Uterus (tissue), 4 donors: ENCODE results near the gene TTC38. TPM values are rescaled to one million over a fixed set of nuclear protein-coding genes. Genes with fewer than 3 reads are reported as not detected.

Experiments
- DNase-seq, 2 donors: peaks; one replicate each; pipeline ENCODE4 v3.0.0-alpha.2; 2019 to 2020
- H3K27ac ChIP-seq, 2 donors: fragments of 200-600 bp; sonication (generic); 1 replicate in 1 of 2; 2 replicates in 1 of 2; pipeline ENCODE4 v1.5.1; 2016 to 2018
- H3K27me3 ChIP-seq, 2 donors: fragments of 200-600 bp; sonication (generic); one replicate each; pipeline ENCODE4 v1.5.1; 2018 to 2019; ENCODE audit warnings: control low read depth in 1 of 2
- H3K36me3 ChIP-seq, 2 donors: fragments of 200-600 bp; sonication (generic); one replicate each; pipeline ENCODE4 v1.5.1; 2019; ENCODE audit warnings: control low read depth in 1 of 2
- H3K4me1 ChIP-seq, 2 donors: fragments of 200-600 bp; sonication (generic); one replicate each; pipeline ENCODE4 v1.5.1; 2018 to 2019; ENCODE audit warnings: control low read depth in 1 of 2
- H3K4me3 ChIP-seq, 2 donors: fragments of 200-600 bp; sonication (generic); 1 replicate in 1 of 2; 2 replicates in 1 of 2; pipeline ENCODE4 v1.5.1; 2018 to 2019; ENCODE audit warnings: mild to moderate bottlenecking in 1 of 2
- H3K9me3 ChIP-seq, 2 donors: fragments of 200-600 bp; sonication (generic); one replicate each; pipeline ENCODE4 v1.5.1; 2019; ENCODE audit warnings: control low read depth in 1 of 2
- POLR2A ChIP-seq, 2 donors: fragments of 450-650 bp; IDR thresholded peaks; one replicate each; pipeline ENCODE4 v1.6.1; 2016; ENCODE audit warnings: antibody characterized with exemption in 2 of 2, mild to moderate bottlenecking in 1 of 2, moderate library complexity in 1 of 2
- intact Hi-C: fragments of 100-400 bp; cut with DNase I; formaldehyde crosslinking; loops from one replicate; pipeline ENCODE4 v1.15.1; 2023; ENCODE audit warnings: low total_unique reads
- total RNA-seq, 4 donors: library from RNA; depleted of rRNA in 3 of 4; stranded (reverse); fragments of >200 nt in 3 of 4; gene quantifications; one replicate each; pipeline versions ENCODE4 v1.1.0 to v1.2.4, GENCODE V29; 2014 to 2023
- TF ChIP-seq, protein P1 (sequence below), 4 experiments: fragments of 200-600 bp in 2 of 4; fragments of 450-650 bp in 2 of 4; sonication (generic) in 2 of 4; IDR thresholded peaks; one replicate each; pipeline ENCODE4 v1.5.1; 2016 to 2019; ENCODE audit warnings: antibody characterized with exemption in 4 of 4, mild to moderate bottlenecking in 2 of 4, moderate library complexity in 1 of 4
- donor health status: DM: yes; HTN: yes; CAD: no.

Gene TTC38
- total RNA-seq, 4 donors from 2014 or later: 7.7 to 50.0 (median 45.0) TPM

DNA sequence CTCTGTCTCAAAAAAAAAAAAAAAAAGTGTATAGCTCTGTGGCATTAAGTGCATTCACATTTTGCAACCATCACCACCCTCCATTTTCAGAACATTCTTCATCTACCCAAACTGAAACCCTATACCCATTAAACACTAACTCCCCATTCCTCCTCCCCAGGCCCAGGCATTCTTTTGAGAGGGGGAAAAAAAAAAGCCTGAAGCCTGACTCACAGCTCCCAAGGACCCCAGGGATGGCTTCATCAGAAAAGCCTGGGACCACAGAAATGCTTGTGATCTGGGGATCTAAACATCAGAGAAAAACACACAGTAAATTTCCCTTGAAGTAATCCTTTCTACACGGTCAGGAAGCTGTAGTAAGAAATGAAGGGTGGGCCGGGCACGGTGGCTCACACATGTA lies 18.2 kb downstream of the TTC38 start:
- TF ChIP-seq, protein P1, sequence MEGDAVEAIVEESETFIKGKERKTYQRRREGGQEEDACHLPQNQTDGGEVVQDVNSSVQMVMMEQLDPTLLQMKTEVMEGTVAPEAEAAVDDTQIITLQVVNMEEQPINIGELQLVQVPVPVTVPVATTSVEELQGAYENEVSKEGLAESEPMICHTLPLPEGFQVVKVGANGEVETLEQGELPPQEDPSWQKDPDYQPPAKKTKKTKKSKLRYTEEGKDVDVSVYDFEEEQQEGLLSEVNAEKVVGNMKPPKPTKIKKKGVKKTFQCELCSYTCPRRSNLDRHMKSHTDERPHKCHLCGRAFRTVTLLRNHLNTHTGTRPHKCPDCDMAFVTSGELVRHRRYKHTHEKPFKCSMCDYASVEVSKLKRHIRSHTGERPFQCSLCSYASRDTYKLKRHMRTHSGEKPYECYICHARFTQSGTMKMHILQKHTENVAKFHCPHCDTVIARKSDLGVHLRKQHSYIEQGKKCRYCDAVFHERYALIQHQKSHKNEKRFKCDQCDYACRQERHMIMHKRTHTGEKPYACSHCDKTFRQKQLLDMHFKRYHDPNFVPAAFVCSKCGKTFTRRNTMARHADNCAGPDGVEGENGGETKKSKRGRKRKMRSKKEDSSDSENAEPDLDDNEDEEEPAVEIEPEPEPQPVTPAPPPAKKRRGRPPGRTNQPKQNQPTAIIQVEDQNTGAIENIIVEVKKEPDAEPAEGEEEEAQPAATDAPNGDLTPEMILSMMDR (IDR thresholded peaks at IDR 0.05): no peak
- TF ChIP-seq POLR2A (IDR thresholded peaks at IDR 0.05): no peak
- no peak for DNase-seq
- H3K36me3 ChIP-seq: no peaks in the 10 kb centered on the region
- no peaks in the 10 kb centered on the region for H3K4me1 ChIP-seq
- no peaks in the 10 kb centered on the region for H3K9me3 ChIP-seq
- no peak overlapping the region for H3K4me3 ChIP-seq
- H3K27me3 ChIP-seq: no peaks in the 10 kb centered on the region
- H3K27ac ChIP-seq: no peak overlapping the region
- intact Hi-C loops: no loop called here

DNA sequence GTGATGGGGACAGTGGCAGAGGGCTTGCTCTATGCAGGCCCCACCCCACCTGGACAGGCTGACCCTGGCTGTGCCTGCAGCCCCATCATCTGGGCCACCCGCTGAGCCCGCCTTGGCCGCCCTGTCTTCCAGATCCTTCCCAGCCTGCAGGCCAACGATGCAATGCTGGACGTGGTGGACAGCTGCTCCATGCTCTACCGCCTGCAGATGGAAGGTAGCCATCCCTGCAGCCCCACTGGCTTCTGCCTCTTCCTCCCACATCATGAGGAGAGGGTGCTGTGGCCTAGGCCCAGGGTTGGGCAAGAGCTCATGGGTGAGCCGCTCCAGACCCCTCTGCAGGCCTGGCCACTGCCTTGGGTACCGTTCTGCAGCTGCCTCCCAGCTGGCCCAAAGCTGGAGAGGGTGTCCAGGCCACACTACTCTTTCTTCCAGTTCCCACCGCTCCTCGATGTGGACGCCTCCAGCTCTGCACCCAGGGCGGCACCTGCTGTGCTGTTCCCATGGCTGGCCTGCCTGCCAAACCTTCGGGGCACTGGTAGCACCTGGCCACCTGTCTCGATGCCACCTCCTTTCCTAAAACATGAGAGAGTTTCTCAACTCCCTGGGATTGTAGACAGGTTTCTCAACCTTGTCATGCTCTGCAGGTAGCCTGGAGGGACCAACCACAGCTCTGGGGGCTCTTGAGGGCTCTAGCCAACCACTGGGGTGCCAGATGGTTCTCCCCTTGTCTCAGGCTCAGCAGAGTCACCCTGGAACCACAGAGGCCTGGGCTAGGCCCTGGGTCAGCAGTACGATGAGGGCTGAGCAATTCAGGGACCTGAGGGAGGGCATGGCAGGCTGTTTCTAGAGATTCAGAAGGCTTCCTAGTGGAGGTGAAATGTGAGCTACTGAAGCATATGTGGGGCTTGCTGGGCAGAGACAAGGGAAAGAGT lies 19.4 kb downstream of the TTC38 start:
- H3K36me3 ChIP-seq: no peaks in the 10 kb centered on the region
- H3K27me3 ChIP-seq: no peaks in the 10 kb centered on the region
- no peak overlapping the region for H3K4me3 ChIP-seq
- TF ChIP-seq POLR2A (IDR thresholded peaks at IDR 0.05): no peak
- TF ChIP-seq, protein P1 (IDR thresholded peaks at IDR 0.05): no peak
- no peak for DNase-seq
- no peaks in the 10 kb centered on the region for H3K9me3 ChIP-seq
- no peaks in the 10 kb centered on the region for H3K4me1 ChIP-seq
- intact Hi-C loops: no loop called here
- H3K27ac ChIP-seq: no peak overlapping the region

DNA sequence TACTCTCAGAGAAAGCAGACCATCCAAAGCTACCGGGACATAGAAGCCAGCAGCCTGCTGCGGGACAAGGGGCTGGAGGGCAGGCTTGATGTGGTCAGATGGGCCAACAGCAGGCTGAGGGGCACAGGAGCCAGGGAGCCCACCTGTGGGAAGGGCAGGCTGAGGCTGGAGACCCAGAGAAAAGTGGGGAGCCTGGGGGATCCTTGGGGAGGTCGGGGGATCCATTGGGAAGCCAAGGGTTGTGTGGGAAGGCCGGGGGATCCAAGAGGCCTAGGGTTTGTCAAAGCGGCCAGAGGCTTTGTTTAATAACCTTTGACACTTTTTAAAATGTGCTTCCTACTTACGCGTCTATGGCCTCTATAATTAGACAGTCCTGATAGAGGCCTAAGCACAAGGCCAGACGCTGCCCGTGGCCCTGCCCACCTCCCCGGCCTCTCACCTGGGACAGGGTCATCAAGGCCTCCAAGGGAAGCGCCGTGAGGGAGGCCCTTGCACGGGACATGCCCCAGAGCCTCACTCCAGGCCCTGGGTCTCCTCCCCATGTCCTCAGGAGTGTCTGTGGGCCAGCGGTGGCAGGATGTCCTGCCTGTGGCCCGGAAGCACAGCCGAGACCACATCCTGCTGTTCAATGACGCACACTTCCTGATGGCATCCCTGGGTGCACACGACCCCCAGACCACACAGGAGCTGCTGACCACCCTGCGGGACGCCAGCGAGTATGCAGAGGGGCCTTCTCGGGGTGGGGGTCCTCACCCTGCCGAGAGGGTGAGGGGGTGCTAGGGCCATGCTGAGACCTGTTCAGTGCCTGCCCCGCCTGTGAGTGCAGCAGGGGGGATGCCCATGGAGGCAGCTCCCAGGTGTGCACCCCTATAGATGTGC lies 20.3 kb downstream of the TTC38 start:
- H3K4me3 ChIP-seq: no peak overlapping the region
- H3K27ac ChIP-seq: no peak overlapping the region
- TF ChIP-seq, protein P1 (IDR thresholded peaks at IDR 0.05): no peak
- no peak for TF ChIP-seq POLR2A (IDR thresholded peaks at IDR 0.05)
- no peak for DNase-seq
- H3K36me3 ChIP-seq: no peaks in the 10 kb centered on the region
- H3K9me3 ChIP-seq: no peaks in the 10 kb centered on the region
- H3K4me1 ChIP-seq: no peaks in the 10 kb centered on the region
- intact Hi-C loops: no loop called here
- H3K27me3 ChIP-seq: no peaks in the 10 kb centered on the region

DNA sequence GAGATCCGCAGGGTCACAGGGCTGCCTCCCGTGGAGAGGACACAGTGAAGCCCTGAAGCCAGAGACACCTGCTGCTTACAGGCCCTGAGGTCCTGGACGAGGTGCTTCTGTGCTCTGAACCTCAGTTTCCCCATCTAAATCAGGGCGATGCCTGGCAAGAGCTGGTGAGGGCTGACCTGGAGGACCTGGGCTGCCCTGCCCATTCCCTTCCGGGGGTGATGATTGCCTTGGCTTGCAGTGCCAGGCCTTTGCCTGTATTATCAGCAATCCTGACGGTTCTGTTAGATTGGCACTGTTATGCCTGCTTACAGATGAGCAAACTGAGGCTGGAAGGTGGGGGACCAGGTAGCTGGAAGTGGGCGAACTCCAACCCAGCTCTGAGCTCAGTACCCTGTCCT lies 21.0 kb downstream of the TTC38 start:
- intact Hi-C loops: no loop called here
- Histone ChIP-seq H3K27me3 (no peaks in the 10 kb centered on the region), H3K9me3 (no peaks in the 10 kb centered on the region), H3K4me1 (no peaks in the 10 kb centered on the region), H3K36me3 (no peaks in the 10 kb centered on the region), H3K27ac (no peak overlapping the region), H3K4me3 (no peak overlapping the region)
- no peak for DNase-seq
- TF ChIP-seq POLR2A (IDR thresholded peaks at IDR 0.05): no peak
- TF ChIP-seq, protein P1 (IDR thresholded peaks at IDR 0.05): no peak
